GM19438 (cell line): ENCODE data around the gene BTN3A1.
"Not testable (repeated sequence)": the region's sequence is repeated elsewhere in the genome, so short reads cannot be mapped to it uniquely, and the experiment has no call there.

Experiments
- ATAC-seq: cut with Tn5 transposase; IDR thresholded peaks from one replicate; pipeline ENCODE4 v1.9.1; 2021; ENCODE audit warnings: low read depth; ENCODE audit not compliant: unreplicated experiment

The BTN3A1 gene

DNA sequence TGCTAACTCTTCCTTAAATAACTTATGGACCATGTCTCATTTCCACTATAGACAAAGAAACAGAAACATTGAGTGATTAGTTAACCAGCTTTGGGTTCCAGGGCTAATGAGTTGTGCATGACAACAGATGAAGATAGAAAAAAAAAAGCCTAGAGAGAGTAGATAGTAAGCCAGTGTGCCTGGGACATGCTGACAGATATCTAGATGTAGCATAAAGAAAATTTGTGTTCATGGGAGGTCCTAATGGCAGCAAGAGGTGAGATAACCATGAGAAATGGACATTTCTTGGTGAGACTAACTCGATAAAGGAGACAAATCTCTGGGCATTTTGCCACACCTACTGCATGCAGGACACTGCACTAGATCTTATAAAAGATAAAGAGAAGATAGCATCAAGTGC lies 35.5 kb downstream of the BTN3A1 start:
- ATAC-seq, result no peak

GRCh38 chr6:26438000-26438399 lies 35.9 kb downstream of the BTN3A1 start:
- ATAC-seq, result no peak

DNA sequence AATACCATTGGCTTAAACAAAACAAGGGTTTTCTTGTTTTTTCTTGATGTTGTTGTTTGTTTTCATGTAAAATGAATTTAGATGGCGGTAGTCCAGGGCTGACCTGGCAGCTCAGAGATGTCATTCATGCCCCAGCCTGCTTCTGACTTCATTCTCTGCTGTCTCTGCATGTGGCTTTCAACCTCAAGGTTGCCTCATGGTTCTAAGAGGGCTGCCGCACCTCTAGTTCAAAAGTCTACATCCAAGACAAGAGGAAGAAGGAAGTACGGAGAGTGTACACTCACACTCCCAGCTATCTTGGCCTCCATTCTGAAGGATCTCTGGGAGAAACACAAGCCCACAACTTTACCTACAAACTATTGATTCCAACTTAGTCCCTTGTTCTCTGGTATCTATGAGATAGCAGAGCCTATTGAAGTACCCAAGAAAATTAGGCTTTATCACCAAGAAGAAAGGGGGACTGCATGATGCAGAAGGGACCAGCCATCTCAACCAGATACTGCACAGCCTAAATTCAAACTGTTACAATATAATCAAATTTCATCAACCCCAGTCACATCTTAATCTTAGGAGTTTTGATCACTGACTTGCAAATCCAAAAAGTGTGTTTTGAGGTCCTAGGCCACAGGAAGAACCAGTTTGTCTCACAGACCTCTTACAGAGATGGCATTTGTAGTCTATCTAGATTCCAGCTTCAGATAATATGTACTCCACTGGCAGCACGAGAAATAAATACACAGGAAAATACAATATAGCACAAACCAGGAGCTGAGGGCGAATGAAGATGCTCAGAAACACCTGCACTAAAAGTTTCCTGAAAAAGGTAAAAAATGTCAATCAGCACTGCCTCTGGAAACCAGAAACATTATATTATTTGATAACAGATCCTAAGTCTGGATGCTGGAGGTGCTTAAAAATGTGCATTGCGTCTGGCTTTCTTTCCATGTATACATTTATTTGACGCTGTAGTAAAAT lies 37.4 kb downstream of the BTN3A1 start:
- no peak for ATAC-seq

GRCh38 chr6:26440977-26441358 lies 38.9 kb downstream of the BTN3A1 start:
- no peak for ATAC-seq

DNA sequence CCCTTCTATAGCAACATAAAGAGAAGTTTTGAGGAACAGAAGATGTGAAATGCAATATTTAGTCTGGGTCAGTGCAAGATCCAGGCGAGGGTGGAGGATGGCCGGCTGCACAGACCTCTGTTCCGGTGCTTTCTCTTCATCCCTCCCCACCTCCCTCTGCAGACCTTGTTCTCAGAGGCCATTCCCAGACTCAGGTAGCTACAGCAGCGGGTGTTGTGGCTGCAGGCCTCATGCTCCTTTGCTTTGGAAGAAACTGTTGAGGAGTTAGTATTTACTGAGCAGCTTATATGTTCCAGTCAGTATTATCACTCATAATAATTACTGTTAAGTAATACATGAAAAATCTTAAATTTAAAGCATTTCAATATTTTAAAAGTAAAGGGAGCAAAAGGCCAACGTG lies 39.9 kb downstream of the BTN3A1 start:
- no peak for ATAC-seq

- ATAC-seq, result peak; percentile 91
These were observed 44.0 kb downstream of the BTN3A1 start for GRCh38 chr6:26445934-26446667.

DNA sequence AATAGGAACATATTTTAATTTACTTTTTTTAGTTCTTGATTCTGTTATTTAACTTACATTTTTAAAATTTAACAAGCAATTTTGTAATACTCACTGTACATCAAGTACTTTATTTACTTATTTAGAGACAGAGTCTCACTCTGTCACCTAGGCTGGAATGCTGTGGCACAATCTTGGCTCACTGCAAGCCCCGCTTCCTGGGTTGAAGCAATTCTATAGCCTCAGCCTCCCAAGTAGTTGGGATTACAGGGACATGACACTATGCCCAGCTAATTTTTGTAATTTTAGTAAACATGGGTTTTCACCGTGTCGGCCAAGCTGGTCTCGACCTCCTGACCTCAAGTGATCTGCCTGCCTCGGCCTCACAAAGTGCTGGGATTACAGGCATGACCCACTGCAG lies 45.2 kb downstream of the BTN3A1 start:
- ATAC-seq, result no peak

DNA sequence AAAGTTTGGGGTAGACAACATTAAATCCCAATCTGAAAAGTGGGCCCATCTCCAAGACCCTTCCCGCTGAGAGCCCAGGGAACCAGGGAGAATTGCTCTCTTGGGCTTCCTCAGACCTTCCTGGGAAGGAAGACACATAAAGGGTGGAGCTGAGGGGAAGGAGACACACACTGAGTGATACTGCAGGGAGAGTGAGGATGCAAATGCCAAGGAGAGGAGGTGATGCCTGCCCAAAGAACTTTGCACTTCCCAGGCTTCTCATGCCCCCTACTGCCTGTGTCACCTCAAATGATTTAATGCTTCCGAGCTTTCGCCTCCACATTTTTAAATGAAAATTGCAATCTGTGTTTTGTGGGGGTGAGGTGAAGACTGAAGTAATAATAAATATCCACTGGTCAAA lies 48.2 kb downstream of the BTN3A1 start:
- no peak for ATAC-seq

GRCh38 chr6:26452631-26453235 lies 50.7 kb downstream of the BTN3A1 start:
- ATAC-seq, result no peak

GRCh38 chr6:26454631-26455030 lies 52.6 kb downstream of the BTN3A1 start:
- ATAC-seq, result no peak

GRCh38 chr6:26455357-26455970 lies 53.4 kb downstream of the BTN3A1 start:
- ATAC-seq, result no peak

GRCh38 chr6:26457264-26457805 lies 55.3 kb downstream of the BTN3A1 start:
- peak; percentile 21 for ATAC-seq

DNA sequence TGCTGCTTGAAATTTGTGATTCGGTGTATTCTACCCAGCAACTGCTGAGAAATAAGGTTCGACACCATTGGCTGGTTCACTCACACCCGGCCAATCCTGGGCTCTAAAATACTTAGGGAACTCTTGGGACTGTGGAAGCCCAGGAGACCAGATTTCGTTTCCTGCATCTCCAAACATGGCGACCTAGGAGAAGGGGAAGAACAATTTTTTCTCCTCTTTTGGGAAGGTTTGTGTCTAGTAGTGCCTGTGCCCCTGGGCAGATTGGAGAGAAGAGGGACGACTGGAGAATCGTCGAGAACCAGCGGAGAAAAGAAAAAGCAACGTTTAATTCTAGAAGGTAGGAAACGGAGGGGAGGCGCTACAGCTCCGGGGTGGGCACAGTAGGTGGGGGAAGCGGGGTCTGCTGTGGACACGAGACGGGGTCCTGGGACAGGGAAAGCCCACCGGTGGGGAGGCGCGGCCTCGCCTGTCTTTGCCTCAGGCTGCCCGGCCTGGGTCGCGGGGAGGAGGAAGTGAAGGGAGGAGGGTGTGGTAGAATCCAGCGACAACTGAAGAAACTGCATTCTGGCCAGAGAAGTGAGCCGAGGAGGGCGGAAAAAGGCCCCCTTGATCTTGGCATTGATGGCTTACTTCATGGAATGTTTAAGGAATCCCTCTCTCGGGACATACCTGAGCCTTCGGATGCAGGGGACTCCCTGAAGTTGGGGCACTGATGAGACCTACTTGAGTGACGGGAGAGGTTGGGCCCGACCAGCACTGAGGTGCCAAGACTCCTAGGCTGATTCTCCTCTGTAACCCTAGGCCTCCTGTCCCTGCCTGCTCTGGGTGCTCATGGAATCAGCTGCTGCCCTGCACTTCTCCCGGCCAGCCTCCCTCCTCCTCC lies 56.0 kb downstream of the BTN3A1 start, which contains the start of gene BTN2A1:
TSS of gene BTN2A1 (plus strand) at position 150 of the 883 bp plus-strand sequence. CDS start at position 832, 682 bp downstream.
- ATAC-seq, result peak; percentile 96

GRCh38 chr6:26459023-26459810 lies 57.1 kb downstream of the BTN3A1 start:
- ATAC-seq, result no peak

DNA sequence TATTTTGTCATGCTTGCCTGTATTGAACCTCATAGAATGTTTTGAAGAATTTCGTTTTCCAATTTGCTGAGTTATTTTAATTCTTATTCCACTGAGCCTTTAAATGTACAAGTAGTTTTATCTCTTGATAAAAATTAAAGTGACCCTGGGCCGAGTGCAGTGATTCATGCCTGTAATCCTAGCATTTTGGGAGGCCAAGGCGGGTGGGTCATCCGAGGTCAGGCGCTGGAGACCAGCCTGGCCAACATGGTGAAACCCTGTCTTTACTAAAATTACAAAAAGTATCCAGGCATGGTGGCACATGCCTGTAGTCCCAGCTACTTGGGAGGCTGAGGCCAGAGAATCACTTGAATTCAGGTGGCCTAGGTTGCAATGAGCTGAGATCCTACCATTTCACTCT lies 59.3 kb downstream of the BTN3A1 start:
- not testable (repeated sequence) for ATAC-seq

DNA sequence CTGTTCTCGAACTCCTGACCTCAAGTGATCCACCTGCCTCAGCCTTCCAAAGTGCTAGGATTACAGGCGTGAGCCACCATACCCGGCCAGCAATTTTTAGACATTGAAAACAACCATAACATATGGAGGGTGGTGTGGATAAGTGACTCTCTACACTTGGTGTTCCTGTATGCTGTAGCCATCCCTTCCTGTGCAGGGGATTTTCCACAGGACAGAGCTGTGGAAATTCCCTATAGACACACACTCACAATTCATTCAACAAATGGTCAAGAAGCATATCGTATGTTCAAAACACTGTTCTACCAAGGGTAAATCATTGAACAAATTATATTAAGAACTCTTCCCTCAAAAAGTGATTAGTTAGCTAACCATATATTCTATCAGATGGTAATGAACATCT lies 61.9 kb downstream of the BTN3A1 start:
- no peak for ATAC-seq

GRCh38 chr6:26464416-26465131 lies 62.5 kb downstream of the BTN3A1 start:
- ATAC-seq, result no peak
